ENCODE data around the gene SPNS3. TPM values are rescaled to one million over a fixed set of nuclear protein-coding genes. Genes with fewer than 3 reads are reported as not detected.

SPNS3 gene
- total RNA-seq, 1 experiment from 2014 or later: not detected

GRCh38 chr17:4427505-4427904, 6.2 kb upstream of the SPNS3 start:
- Histone ChIP-seq H3K9me3 (no peaks in the 10 kb centered on the region), H3K4me3 (ENCODE audit: low read depth, low read length) (no peak overlapping the region), H3K36me3 (ENCODE audit: control insufficient read depth, insufficient read depth, low read length) (no peaks in the 10 kb centered on the region), H3K27me3 (replicated peaks; ENCODE audit: control insufficient read depth, insufficient read depth, low read length) (no peaks in the 10 kb centered on the region), H3K4me1 (no peaks in the 10 kb centered on the region)
- no peak overlapping the region for H3K4me3 Mint-ChIP-seq (ENCODE audit: unreplicated experiment)
- no TSS peak for BruUV-seq (replicated peaks)
- no peak for TF ChIP-seq CTCF (IDR thresholded peaks at IDR 0.05; ENCODE audit: insufficient read depth in 1 of 2, low read depth in 1 of 2, low read length in 1 of 2, severe bottlenecking in 1 of 2, unreplicated experiment in 1 of 2)
- no peaks in the 10 kb centered on the region for H3K36me3 Mint-ChIP-seq (ENCODE audit: insufficient read depth, unreplicated experiment)
- H3K4me1 Mint-ChIP-seq (ENCODE audit: low read depth, unreplicated experiment): no peaks in the 10 kb centered on the region
- DNase-seq: no peak
- CTCF ChIA-PET: interaction anchor here (0.6 kb wide), 1 partner anchor 47 kb away, joined by 3 read pairs; no protein-coding TSS in a partner anchor
- no peaks in the 10 kb centered on the region for H3K27me3 Mint-ChIP-seq (ENCODE audit: insufficient read depth, unreplicated experiment)
- no peaks in the 10 kb centered on the region for H3K9me3 Mint-ChIP-seq (ENCODE audit: unreplicated experiment)
- POLR2A ChIA-PET: no interaction called here
- H3K27ac Mint-ChIP-seq (ENCODE audit: unreplicated experiment): no peak overlapping the region
- intact Hi-C loops (cut with micrococcal nuclease; ENCODE audit: unreplicated experiment): no loop called here

- no peaks in the 10 kb centered on the region for H3K4me1 ChIP-seq
- Mint-ChIP-seq H3K4me1 (ENCODE audit: low read depth, unreplicated experiment) (no peaks in the 10 kb centered on the region), H3K4me3 (ENCODE audit: unreplicated experiment) (no peak overlapping the region), H3K9me3 (ENCODE audit: unreplicated experiment) (no peaks in the 10 kb centered on the region), H3K27ac (ENCODE audit: unreplicated experiment) (no peak overlapping the region), H3K27me3 (ENCODE audit: insufficient read depth, unreplicated experiment) (no peaks in the 10 kb centered on the region), H3K36me3 (ENCODE audit: insufficient read depth, unreplicated experiment) (no peaks in the 10 kb centered on the region)
- DNase-seq: no peak
- no peaks in the 10 kb centered on the region for H3K9me3 ChIP-seq
- H3K4me3 ChIP-seq (ENCODE audit: low read depth, low read length): no peak overlapping the region
- POLR2A ChIA-PET: no interaction called here
- CTCF ChIA-PET: no interaction called here
- no TSS peak for BruUV-seq (replicated peaks)
- no peaks in the 10 kb centered on the region for H3K27me3 ChIP-seq (replicated peaks; ENCODE audit: control insufficient read depth, insufficient read depth, low read length)
- H3K36me3 ChIP-seq (ENCODE audit: control insufficient read depth, insufficient read depth, low read length): no peaks in the 10 kb centered on the region
- intact Hi-C loops (cut with micrococcal nuclease; ENCODE audit: unreplicated experiment): no loop called here
- TF ChIP-seq CTCF (IDR thresholded peaks at IDR 0.05; ENCODE audit: insufficient read depth in 1 of 2, low read depth in 1 of 2, low read length in 1 of 2, severe bottlenecking in 1 of 2, unreplicated experiment in 1 of 2): no peak
These were observed 2.6 kb downstream of the SPNS3 start for GRCh38 chr17:4436381-4436780.

GRCh38 chr17:4436846-4437245, 3.1 kb downstream of the SPNS3 start:
- Histone ChIP-seq H3K4me3 (ENCODE audit: low read depth, low read length) (no peak overlapping the region), H3K4me1 (no peaks in the 10 kb centered on the region), H3K27me3 (replicated peaks; ENCODE audit: control insufficient read depth, insufficient read depth, low read length) (no peaks in the 10 kb centered on the region), H3K36me3 (ENCODE audit: control insufficient read depth, insufficient read depth, low read length) (no peaks in the 10 kb centered on the region), H3K9me3 (no peaks in the 10 kb centered on the region)
- intact Hi-C loops (cut with micrococcal nuclease; ENCODE audit: unreplicated experiment): no loop called here
- H3K36me3 Mint-ChIP-seq (ENCODE audit: insufficient read depth, unreplicated experiment): no peaks in the 10 kb centered on the region
- ChIA-PET CTCF (no interaction called here), POLR2A (no interaction called here)
- no peak overlapping the region for H3K27ac Mint-ChIP-seq (ENCODE audit: unreplicated experiment)
- H3K9me3 Mint-ChIP-seq (ENCODE audit: unreplicated experiment): no peaks in the 10 kb centered on the region
- no peaks in the 10 kb centered on the region for H3K27me3 Mint-ChIP-seq (ENCODE audit: insufficient read depth, unreplicated experiment)
- no peaks in the 10 kb centered on the region for H3K4me1 Mint-ChIP-seq (ENCODE audit: low read depth, unreplicated experiment)
- no peak for DNase-seq
- BruUV-seq (replicated peaks): no TSS peak
- no peak overlapping the region for H3K4me3 Mint-ChIP-seq (ENCODE audit: unreplicated experiment)
- no peak for TF ChIP-seq CTCF (IDR thresholded peaks at IDR 0.05; ENCODE audit: insufficient read depth in 1 of 2, low read depth in 1 of 2, low read length in 1 of 2, severe bottlenecking in 1 of 2, unreplicated experiment in 1 of 2)

Data from Caco-2 (cell line).